Body of pancreas (tissue), 4 donors: ENCODE measurements around the gene IFITM10. TPM values are rescaled to one million over a fixed set of nuclear protein-coding genes. Genes with fewer than 3 reads are reported as not detected.

Source experiments
- ATAC-seq: fragments of 150-250 bp; one replicate; pipeline ENCODE4 v1.9.1; 2016
- DNase-seq, 4 donors: peaks; one replicate each; pipeline ENCODE4 v3.0.0-alpha.2; 2019
- H3K27ac ChIP-seq, 4 donors: fragments of 200-600 bp; sonication (generic); 1 replicate in 3 of 4; 2 replicates in 1 of 4; pipeline versions ENCODE4 v1.5.1 to v1.6.1; 2016 to 2019; ENCODE audit warnings: mild to moderate bottlenecking in 1 of 4, mixed read lengths in 1 of 4, moderate library complexity in 1 of 4
- H3K27me3 ChIP-seq, 2 donors: fragments of 200-600 bp; sonication (generic); one replicate each; pipeline ENCODE4 v1.6.0; 2016; ENCODE audit warnings: mild to moderate bottlenecking in 1 of 2
- H3K36me3 ChIP-seq, 2 donors: fragments of 200-600 bp; sonication (generic); replicated peaks in 1 of 2; 2 replicates each; pipeline ENCODE4 v1.5.1; 2016; ENCODE audit warnings: low read depth in 2 of 2; ENCODE audit not compliant: insufficient read depth in 1 of 2
- H3K4me1 ChIP-seq: fragments of 200-600 bp; sonication (generic); one replicate; pipeline ENCODE4 v1.6.0; 2016
- H3K4me3 ChIP-seq, 2 donors: fragments of 200-600 bp; sonication (generic); 1 replicate in 1 of 2; 2 replicates in 1 of 2; pipeline ENCODE4 v1.5.1; 2016 to 2019
- H3K9me3 ChIP-seq, 3 donors: fragments of 200-600 bp; sonication (generic); 1 replicate in 2 of 3; 2 replicates in 1 of 3; pipeline ENCODE4 v1.5.1; 2016
- CTCF ChIP-seq, 7 experiments: fragments of 450-650 bp in 4 of 7; fragments of 200-600 bp in 3 of 7; sonication (generic) in 3 of 7; IDR thresholded peaks; one replicate each; pipeline ENCODE4 v1.5.1; 2016 to 2019; ENCODE audit warnings: antibody characterized with exemption in 7 of 7
- POLR2A ChIP-seq, 3 donors: fragments of 450-650 bp; IDR thresholded peaks; one replicate each; pipeline ENCODE4 v1.6.1; 2016; ENCODE audit warnings: antibody characterized with exemption in 3 of 3, mild to moderate bottlenecking in 2 of 3
- whole genome bisulfite sequencing, 2 donors: methylation state at CpG; one replicate each; pipeline ENCODE4 v1.1.5; 2017; 5-methylcytosine and 5-hydroxymethylcytosine counted together
- intact Hi-C: fragments of 100-400 bp; cut with DNase I; formaldehyde crosslinking; loops from one replicate; pipeline ENCODE4 v1.15.1; 2023
- total RNA-seq, 2 donors: library from RNA; depleted of rRNA; stranded (reverse); fragments of >200 nt; gene quantifications; one replicate each; pipeline ENCODE4 v1.1.0, GENCODE V29; 2016

Gene IFITM10
- total RNA-seq, 2 donors from 2014 or later, result 0.26 TPM; not detected in 1

- Histone ChIP-seq H3K27me3 (no peaks in the 10 kb centered on the region), H3K4me3 (no peak overlapping the region), H3K36me3 (peaks cover 19 to 36% of the 10 kb centered on the region in 2 donors), H3K27ac (no peak overlapping the region), H3K9me3 (no peaks in the 10 kb centered on the region), H3K4me1 (peaks cover 30% of the 10 kb centered on the region)
- intact Hi-C loops, result no loop called here
- no peak for ATAC-seq
- no peak for DNase-seq
- WGBS, 2 donors, result 83 to 90% methylated on average over 9 of the region's 9 CpGs
- no peak for TF ChIP-seq POLR2A (IDR thresholded peaks at IDR 0.05)
- no peak for TF ChIP-seq CTCF (IDR thresholded peaks at IDR 0.05)
Observed at GRCh38 chr11:1755344-1755691, 4.9 kb upstream of the IFITM10 start.

GRCh38 chr11:1754376-1755150 is 4.2 kb upstream of the IFITM10 start:
- peaks cover 17 to 36% of the 10 kb centered on the region in 2 donors for H3K36me3 ChIP-seq
- 85 to 95% methylated on average over 8 of the region's 8 CpGs for WGBS, 2 donors
- H3K4me1 ChIP-seq, result peaks cover 28% of the 10 kb centered on the region
- H3K27me3 ChIP-seq, result no peaks in the 10 kb centered on the region
- H3K9me3 ChIP-seq, result no peaks in the 10 kb centered on the region
- DNase-seq (no peak), ATAC-seq (no peak)
- intact Hi-C loops, result no loop called here
- H3K4me3 ChIP-seq, result no peak overlapping the region
- no peak overlapping the region for H3K27ac ChIP-seq
- no peak for TF ChIP-seq POLR2A (IDR thresholded peaks at IDR 0.05)
- TF ChIP-seq CTCF (IDR thresholded peaks at IDR 0.05), result no peak

- peaks cover 32% of the 10 kb centered on the region for H3K4me1 ChIP-seq
Observed at GRCh38 chr11:1753929-1754305, 3.5 kb upstream of the IFITM10 start.

DNA sequence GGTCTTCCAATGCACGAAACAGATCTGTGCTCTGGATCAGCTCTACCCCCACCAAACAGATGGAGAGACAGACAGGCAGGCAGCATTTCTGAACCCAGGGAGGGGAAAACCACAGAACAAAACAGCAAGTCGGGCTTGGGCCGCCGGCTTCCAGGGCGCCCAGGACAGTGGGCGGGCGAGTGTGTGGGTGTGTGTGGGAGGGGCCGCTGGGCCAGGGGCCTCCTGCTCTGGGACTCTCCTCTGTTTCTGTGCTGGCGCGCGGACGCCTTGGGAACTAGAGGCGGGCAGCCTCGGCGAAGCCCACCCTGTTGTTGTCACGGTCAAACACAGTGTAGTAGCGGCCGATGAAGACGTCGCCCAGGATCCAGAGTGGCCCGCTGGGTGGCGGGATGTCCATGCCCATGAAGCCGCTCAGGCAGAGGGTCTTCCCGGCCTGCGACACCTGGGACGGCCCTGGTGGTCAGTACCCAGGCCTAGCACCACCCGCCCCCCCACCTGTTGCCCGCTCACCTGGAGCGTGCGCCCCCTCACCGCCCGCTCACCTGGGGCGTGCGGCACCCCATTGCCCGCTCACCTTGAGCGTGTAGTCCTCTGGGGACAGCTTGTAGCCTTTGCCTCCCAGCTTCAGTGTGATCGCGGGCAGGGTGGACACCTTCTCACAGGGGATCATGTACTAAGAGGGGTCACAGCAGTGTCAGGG is 3.0 kb upstream of the IFITM10 start:
- no peak for ATAC-seq
- 87 to 97% methylated on average over 12 to 31 of the region's 38 CpGs for WGBS, 2 donors
- no peaks in the 10 kb centered on the region for H3K9me3 ChIP-seq
- intact Hi-C loops, result no loop called here
- H3K4me1 ChIP-seq, result peaks cover 37% of the 10 kb centered on the region
- TF ChIP-seq CTCF (IDR thresholded peaks at IDR 0.05) (no peak), POLR2A (IDR thresholded peaks at IDR 0.05) (no peak)
- no peaks in the 10 kb centered on the region for H3K27me3 ChIP-seq
- DNase-seq, result no peak
- peaks cover 17 to 33% of the 10 kb centered on the region in 2 donors for H3K36me3 ChIP-seq
- H3K27ac ChIP-seq, result no peak overlapping the region
- no peak overlapping the region for H3K4me3 ChIP-seq

More at GRCh38 chr11:1753929-1754305, 3.5 kb upstream of the IFITM10 start:
- ATAC-seq (no peak), DNase-seq (no peak)
- WGBS, 2 donors, result 56 to 90% methylated on average over 2 to 13 of the region's 14 CpGs
- TF ChIP-seq CTCF (IDR thresholded peaks at IDR 0.05) (no peak), POLR2A (IDR thresholded peaks at IDR 0.05) (no peak)
- H3K36me3 ChIP-seq, result peaks cover 17 to 33% of the 10 kb centered on the region in 2 donors
- no peaks in the 10 kb centered on the region for H3K27me3 ChIP-seq
- H3K4me3 ChIP-seq, result no peak overlapping the region
- H3K27ac ChIP-seq, result no peak overlapping the region
- intact Hi-C loops, result no loop called here
- no peaks in the 10 kb centered on the region for H3K9me3 ChIP-seq
